Effector memory CD4-positive, alpha-beta T cell (primary cell): ENCODE measurements around the gene FBN1.

Experiments used
- DNase-seq, 3 donors: peaks; one replicate each; pipeline ENCODE4 v3.0.0-alpha.2; 2020
- H3K27ac ChIP-seq: 2 replicates; pipeline ENCODE4 v1.7.0; 2013; ENCODE audit warnings: mild to moderate bottlenecking, low read length, moderate library complexity; ENCODE audit not compliant: insufficient read depth, poor library complexity, severe bottlenecking
- H3K27me3 ChIP-seq: replicated peaks from 2 replicates; pipeline ENCODE4 v1.7.0; 2013; ENCODE audit warnings: mild to moderate bottlenecking, low read length; ENCODE audit not compliant: insufficient read depth, control insufficient read depth, poor library complexity, severe bottlenecking
- H3K36me3 ChIP-seq: 2 replicates; pipeline ENCODE4 v1.7.0; 2013; ENCODE audit warnings: mild to moderate bottlenecking, low read length, moderate library complexity; ENCODE audit not compliant: control insufficient read depth, insufficient read depth
- H3K4me1 ChIP-seq: 2 replicates; pipeline ENCODE4 v1.7.0; 2013; ENCODE audit warnings: low read length, mild to moderate bottlenecking; ENCODE audit not compliant: control insufficient read depth, insufficient read depth, poor library complexity, severe bottlenecking
- H3K4me3 ChIP-seq: 2 replicates; pipeline ENCODE4 v1.7.0; 2013; ENCODE audit warnings: low read length, low read depth, mild to moderate bottlenecking; ENCODE audit not compliant: insufficient read depth, poor library complexity, severe bottlenecking
- H3K9me3 ChIP-seq: 2 replicates; pipeline ENCODE4 v1.7.0; 2013; ENCODE audit warnings: mild to moderate bottlenecking, low read length, moderate library complexity; ENCODE audit not compliant: control insufficient read depth

FBN1 gene

DNA sequence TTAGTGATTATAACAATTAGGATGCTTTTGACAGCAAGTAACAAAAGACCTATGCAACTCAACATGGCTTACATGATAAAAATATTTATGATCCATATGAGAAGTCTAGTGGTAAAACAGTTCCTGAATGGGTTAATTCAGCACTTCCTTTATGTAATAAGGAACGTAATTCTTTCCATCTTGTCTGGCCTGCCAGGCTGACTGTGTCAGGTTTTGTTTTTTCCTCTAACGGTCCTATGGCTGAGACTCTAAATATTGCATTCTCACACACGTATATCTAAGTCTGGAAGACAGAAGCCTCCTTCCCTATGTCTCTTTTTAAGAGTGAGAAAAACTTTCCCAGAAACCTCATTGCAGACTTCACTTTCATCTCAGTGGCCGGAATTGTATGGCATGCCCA is 263.6 kb downstream of the FBN1 start:
- Histone ChIP-seq H3K9me3 (no peaks in the 10 kb centered on the region), H3K4me3 (no peak overlapping the region), H3K4me1 (no peaks in the 10 kb centered on the region), H3K36me3 (no peaks in the 10 kb centered on the region), H3K27ac (no peak overlapping the region), H3K27me3 (no peaks in the 10 kb centered on the region)
- DNase-seq, result no peak

DNA sequence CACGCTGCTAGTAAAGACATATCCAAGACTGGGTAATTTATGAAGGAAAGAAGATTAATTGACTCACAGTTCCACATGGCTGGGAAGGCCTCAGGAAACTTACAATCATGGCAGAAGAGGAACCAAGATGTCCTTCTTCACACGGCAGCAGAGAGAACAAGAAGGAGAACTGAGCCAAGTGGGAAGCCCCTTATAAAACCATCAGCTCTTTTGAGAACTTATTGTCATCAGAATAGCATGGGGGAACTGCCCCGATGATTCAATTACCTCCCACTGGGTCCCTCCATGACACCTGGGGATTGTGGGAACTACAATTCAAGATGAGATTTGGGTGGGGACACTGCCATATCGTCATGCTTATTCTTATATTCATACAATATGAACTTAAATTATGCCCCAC is 265.3 kb downstream of the FBN1 start:
- no peaks in the 10 kb centered on the region for H3K9me3 ChIP-seq
- H3K36me3 ChIP-seq, result no peaks in the 10 kb centered on the region
- no peak for DNase-seq
- no peaks in the 10 kb centered on the region for H3K4me1 ChIP-seq
- no peaks in the 10 kb centered on the region for H3K27me3 ChIP-seq
- no peak overlapping the region for H3K27ac ChIP-seq
- no peak overlapping the region for H3K4me3 ChIP-seq

DNA sequence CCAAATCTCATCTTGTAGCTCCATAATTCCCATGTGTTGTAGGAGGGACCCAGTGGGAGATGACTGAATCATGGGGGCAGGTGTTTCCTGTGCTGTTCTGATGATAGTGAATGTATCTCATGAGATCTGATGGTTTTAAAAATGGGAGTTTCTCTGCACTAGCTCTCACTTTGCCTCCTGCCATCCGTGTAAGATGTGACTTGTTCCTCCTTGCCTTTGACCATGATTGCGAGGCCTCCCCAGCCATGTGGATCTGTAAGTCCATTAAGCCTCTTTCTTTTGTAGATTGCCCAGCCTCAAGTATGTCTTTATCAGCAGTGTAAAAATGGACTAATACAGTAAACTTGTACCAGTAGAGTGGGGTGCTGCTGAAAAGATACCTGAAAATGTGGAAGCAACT is 269.7 kb downstream of the FBN1 start:
- Histone ChIP-seq H3K4me3 (no peak overlapping the region), H3K27me3 (no peaks in the 10 kb centered on the region), H3K36me3 (no peaks in the 10 kb centered on the region), H3K9me3 (no peaks in the 10 kb centered on the region), H3K4me1 (no peaks in the 10 kb centered on the region), H3K27ac (no peak overlapping the region)
- no peak for DNase-seq

DNA sequence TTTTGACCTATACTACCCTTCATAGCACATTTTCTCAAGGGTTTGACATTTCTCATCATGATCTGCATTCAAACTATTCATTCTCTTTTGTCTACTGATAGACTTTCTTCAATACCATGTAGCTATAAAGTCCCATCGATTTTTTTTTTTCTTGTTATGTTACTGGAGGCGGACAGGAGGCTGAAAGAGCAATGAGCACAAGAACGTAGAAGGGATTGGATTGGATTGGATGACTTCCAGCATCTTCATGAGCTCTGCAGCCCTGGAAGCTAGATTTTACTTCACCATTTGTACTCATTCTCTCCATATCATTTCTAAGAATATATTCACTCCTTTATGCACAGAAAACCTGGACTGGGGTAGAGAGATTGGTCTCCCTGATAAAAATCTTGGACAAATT is 271.0 kb downstream of the FBN1 start:
- H3K9me3 ChIP-seq, result no peaks in the 10 kb centered on the region
- no peak overlapping the region for H3K27ac ChIP-seq
- no peak for DNase-seq
- H3K4me1 ChIP-seq, result no peaks in the 10 kb centered on the region
- H3K27me3 ChIP-seq, result no peaks in the 10 kb centered on the region
- H3K4me3 ChIP-seq, result no peak overlapping the region
- no peaks in the 10 kb centered on the region for H3K36me3 ChIP-seq

- Histone ChIP-seq H3K36me3 (no peaks in the 10 kb centered on the region), H3K4me3 (no peak overlapping the region), H3K9me3 (no peaks in the 10 kb centered on the region), H3K27ac (no peak overlapping the region), H3K4me1 (no peaks in the 10 kb centered on the region), H3K27me3 (no peaks in the 10 kb centered on the region)
- DNase-seq, result no peak
These were observed 271.6 kb downstream of the FBN1 start for GRCh38 chr15:48373821-48374451.

DNA sequence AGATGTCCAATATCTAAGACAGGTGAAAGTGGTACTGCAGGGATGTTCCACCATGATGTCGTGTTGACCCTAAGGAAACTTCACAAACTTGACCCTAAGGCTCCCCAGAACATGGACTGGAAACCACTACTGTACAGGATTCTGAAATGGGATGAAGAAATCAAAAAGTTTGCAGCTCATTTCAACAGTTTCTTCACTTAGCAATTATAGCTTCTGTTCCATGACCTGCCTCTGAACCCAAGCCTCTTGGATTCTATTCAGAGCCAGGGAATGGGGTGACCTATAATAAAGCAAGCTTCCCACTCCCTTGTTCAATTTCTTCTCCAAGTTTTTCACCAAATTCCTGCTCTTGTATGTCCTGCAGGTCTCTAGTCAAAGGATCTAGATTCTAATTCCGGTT is 273.5 kb downstream of the FBN1 start:
- Histone ChIP-seq H3K27ac (no peak overlapping the region), H3K4me3 (no peak overlapping the region), H3K4me1 (no peaks in the 10 kb centered on the region), H3K9me3 (no peaks in the 10 kb centered on the region), H3K36me3 (no peaks in the 10 kb centered on the region), H3K27me3 (no peaks in the 10 kb centered on the region)
- DNase-seq, result no peak

DNA sequence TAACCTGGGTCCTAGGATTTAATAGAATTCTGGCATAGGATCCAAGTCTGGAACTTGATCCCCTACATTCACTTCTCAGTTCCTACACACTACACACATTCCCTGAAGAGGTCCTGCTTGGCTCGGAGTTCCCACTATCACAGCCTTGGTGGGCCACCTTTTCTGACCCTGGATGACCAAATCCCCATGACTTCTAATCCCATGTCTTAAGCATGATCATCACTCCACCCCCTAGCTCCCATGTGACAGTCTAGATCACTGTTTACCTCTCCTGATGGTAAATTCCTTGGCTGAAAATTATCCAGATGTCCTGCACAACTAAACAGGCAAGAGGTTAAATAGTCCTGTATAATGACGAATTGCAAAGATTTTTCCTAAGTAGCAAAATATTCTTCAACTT is 274.0 kb downstream of the FBN1 start:
- no peaks in the 10 kb centered on the region for H3K27me3 ChIP-seq
- no peaks in the 10 kb centered on the region for H3K9me3 ChIP-seq
- DNase-seq, result no peak
- no peak overlapping the region for H3K4me3 ChIP-seq
- H3K36me3 ChIP-seq, result no peaks in the 10 kb centered on the region
- H3K27ac ChIP-seq, result no peak overlapping the region
- no peaks in the 10 kb centered on the region for H3K4me1 ChIP-seq

- Histone ChIP-seq H3K27me3 (no peaks in the 10 kb centered on the region), H3K36me3 (no peaks in the 10 kb centered on the region), H3K9me3 (no peaks in the 10 kb centered on the region), H3K4me1 (no peaks in the 10 kb centered on the region), H3K27ac (no peak overlapping the region), H3K4me3 (no peak overlapping the region)
- no peak for DNase-seq
These were observed 275.0 kb downstream of the FBN1 start for GRCh38 chr15:48370460-48370859.

DNA sequence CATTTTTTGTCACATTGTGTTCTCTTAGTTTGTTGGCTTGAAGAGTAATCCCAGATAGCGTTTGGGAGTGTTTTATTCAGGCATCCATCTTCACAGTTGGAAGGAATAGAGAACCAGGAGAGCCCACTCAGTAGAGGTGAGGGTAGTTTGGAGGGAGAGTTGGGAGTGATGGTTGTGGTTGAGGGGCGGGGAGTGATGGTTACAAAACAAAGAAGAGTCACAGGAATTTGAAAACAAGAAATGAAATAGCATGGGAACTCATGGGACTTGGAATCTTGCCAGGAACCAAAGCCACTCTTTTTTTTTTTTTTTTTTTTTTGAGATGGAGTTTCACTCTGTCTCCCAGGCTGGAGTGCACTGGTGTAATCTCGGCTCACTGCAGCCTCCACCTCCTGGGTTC is 278.0 kb downstream of the FBN1 start:
- Histone ChIP-seq H3K4me3 (no peak overlapping the region), H3K27me3 (no peaks in the 10 kb centered on the region), H3K9me3 (no peaks in the 10 kb centered on the region), H3K36me3 (no peaks in the 10 kb centered on the region), H3K4me1 (no peaks in the 10 kb centered on the region), H3K27ac (no peak overlapping the region)
- no peak for DNase-seq

- Histone ChIP-seq H3K36me3 (no peaks in the 10 kb centered on the region), H3K27ac (no peak overlapping the region), H3K9me3 (no peaks in the 10 kb centered on the region), H3K4me1 (no peaks in the 10 kb centered on the region), H3K4me3 (no peak overlapping the region), H3K27me3 (no peaks in the 10 kb centered on the region)
- DNase-seq, result no peak
These were observed 278.8 kb downstream of the FBN1 start for GRCh38 chr15:48366584-48367312.
